GM19395 (cell line): ENCODE data around the gene PIGH.
"Not testable (repeated sequence)": the region's sequence is repeated elsewhere in the genome, so short reads cannot be mapped to it uniquely, and the experiment has no call there.

Experiments used
- ATAC-seq: cut with Tn5 transposase; IDR thresholded peaks from one replicate; pipeline ENCODE4 v1.9.1; 2021; ENCODE audit warnings: mild to moderate bottlenecking, moderate library complexity; ENCODE audit not compliant: unreplicated experiment

Gene PIGH

DNA sequence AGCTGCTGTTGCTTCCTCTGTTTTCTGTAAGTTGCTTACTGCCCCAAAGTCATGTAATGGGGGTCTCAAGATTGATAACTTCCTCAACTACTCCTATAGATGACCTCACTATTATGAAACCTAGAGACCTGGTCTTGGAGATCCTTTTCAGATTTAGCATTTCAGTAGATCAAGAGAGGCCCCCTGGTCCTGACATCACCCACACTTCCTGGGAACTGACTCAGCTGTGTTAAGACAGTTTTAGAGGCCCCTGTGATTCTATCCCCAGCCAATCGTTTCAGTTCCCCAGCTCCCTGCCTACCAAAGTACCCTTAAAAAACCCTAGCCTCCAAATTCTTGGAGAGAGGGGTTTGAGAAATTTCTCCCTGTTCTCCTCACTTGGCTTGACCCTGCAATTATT lies 10.4 kb upstream of the PIGH start:
- ATAC-seq, result no peak

DNA sequence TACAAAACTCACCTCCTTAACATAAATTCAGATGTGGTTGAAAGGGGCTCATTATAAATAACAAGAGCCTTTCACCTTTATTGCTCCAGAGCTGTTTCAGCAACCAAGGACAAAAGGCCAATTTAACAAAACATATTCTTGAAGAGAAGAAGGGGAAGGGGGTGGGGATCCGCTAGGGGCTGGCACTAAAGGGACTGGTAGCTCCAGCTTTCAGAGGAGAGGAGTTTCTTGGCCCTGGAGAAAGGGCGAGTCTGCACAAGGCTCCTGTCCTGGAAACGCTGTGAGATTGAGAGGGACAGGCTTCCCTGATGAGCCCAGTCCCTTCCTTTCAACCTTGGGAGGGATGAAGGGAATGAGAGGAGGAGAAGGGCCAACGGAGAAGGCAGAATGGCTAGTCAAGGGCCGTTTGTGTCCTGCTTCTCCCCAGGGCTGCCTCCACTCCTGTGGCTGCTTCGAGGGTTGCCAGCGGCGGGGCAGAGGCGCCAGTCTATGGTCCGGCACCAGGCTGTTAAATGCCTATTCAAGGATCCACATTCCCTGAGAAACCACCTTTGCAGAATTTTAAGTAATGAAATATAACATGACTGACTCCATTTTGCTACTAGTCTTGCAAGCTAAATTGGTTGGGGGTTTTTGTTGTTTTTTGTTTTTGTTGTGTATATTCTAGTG lies 9.7 kb upstream of the PIGH start:
- ATAC-seq, result no peak

DNA sequence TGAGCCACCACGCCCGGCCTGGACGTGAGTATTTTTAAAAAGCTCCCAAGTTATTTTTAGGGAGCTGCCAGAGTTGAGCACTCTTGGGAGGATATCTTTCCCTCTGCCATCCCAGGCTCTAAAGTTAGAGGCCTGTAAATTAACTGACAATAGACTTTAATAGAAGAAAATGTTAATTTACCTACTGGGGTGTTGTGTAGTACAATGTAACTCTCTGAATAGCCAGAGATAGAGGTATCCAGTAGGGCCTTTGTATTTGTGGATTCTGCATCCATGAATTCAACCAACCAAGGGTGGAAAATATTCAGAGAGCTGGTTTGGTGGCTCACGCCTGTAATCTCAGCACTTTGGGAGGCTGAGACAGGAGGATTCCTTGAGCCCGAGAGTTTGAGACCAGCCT lies 7.6 kb upstream of the PIGH start:
- no peak for ATAC-seq

DNA sequence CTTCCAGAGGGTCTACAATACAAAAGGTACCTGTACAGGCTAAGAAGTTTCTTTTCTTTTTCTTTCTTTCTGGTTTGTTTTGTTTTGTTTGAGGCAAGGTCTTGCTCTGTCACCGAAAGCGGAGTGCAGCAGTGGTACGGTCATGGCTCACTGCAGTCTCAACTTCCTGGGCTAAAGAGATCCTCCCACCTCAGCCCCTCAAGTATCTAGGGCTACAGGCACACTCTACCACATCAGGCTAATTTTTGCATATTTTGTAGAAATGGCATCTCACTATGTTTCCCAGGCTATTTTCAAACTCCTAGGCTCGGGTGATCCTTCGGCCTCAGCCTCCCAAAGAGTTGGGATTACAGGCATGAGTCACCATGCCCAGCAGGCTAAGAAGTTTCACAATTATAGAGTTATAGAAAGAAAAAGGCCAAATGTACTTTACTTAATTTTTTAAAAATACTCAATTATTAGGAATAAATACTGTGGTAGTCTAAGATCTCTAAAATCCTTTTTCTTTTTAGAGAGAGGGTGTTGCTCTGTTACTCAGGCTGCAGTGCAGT lies 3.0 kb upstream of the PIGH start:
- ATAC-seq, result peak; percentile 79

DNA sequence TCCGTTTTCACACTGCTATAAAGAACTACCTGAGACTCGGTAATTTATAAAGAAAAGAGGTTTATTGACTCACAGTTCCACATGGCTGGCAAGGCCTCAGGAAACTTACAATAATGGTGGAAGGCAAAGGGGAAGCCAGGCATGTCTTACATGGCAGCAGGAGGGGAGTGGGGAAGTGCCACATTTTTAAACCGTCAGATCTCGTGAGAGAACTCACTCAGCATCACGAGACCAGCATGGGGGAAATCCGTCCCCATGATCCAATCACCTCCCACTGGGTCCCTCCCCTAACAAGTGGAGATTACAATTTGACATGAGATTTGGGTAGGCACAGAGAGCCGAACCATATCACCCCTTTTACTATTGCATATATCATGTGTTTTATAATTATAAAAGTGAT lies 2.0 kb upstream of the PIGH start:
- no peak for ATAC-seq

DNA sequence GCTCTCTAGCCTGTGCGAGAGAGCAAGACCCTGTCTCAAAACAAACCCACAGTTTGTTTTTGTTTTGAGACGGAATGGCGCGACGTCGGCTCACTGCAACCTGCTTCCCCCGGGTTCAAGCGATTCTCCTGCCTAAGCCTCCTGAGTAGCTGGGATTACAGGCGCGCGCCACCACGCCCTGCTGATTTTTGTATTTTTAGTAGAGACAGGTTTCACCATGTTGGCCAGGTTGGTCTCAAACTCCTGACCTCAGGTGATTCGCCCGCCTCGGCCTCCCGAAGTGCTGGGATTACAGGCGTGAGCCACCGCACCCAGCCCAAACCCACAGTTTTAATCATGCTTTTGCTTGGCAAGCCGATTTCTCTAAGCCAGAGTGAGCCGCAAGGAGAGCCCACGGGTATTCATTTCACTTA lies 500 bp upstream of the PIGH start:
- ATAC-seq, result not testable (repeated sequence)

DNA sequence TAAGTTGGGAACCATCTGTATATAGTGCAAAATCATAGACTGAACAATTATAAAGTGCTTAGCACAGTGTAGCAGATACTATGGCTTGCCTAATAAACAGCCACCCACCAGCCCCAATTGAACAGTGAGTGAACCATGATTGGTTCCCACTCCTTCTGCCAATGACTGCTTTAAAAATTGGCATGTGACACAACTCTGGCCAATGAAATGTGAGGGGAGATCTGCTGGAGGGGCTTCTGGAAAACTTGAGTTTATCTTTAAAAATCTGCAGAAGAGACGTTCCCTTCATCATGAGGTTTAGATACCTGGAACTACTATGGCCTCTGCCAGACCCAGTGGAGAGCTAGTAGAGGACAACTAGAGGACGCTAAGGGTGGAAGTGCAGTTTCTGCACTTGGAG lies 4.7 kb downstream of the PIGH start:
- ATAC-seq, result no peak

DNA sequence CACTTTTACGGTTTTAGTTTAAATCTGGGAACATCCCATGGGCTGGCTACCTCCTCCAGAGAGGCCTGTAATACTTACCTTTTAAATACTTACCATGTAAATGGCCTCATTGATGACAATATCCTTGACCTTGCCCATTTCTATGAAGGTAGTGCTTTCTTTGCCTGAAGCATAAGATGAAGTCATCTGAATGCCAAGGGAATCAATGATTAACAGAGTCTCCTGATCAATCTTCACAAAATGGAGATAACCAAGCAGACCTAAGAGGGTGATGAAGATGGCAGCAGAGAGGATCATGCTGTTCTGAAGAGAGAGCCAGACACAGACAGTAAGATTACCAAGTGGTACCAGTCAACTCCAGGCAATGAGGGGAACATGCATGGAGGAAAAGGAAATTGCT lies 6.4 kb downstream of the PIGH start:
- ATAC-seq, result not testable (repeated sequence)

DNA sequence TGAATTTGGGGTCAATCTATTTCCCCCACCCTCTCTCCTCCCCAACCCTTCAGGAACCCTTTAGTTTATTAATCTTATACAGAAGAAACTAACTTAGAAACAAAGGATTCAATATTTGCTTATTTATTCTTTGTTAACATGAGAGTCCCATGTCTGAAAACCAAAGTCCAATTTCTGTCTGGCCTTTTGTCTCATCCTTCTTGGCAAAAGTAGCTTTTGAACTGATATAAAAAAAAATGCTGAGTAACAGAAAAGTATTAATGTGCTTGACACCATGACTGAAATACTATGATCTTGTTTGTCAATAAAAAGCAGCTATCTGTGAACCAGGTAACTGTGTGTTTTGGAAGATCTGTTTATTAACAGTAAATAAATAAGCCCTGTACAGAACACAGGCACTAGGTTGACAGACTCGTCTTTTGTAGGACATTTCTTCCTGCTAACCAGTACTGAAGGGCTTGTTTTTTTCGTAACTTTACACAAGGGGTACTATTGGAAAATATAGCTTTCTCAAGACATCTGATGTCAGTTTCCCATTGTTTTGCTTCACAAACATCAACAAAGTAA lies 10.8 kb downstream of the PIGH start:
- ATAC-seq, result no peak

DNA sequence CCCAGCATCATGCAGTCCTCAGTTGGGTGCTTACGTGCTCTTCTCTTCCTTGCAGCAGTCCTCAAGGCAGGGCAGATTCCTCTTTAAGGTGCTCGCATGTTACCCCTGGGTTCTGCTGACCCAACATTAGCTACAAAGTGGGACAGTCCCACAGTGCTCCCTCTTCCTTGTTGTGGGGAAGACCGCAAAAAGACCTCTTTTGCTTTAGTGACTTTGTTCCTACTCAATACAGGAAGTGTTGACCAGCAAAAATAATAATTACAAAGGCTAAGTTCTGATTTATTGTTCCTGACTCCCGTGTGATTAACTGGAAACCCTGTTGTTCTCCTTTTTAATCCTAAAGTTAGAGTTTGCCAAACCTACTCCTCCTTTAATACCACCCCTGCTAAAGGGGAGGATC lies 13.7 kb downstream of the PIGH start:
- ATAC-seq, result no peak

DNA sequence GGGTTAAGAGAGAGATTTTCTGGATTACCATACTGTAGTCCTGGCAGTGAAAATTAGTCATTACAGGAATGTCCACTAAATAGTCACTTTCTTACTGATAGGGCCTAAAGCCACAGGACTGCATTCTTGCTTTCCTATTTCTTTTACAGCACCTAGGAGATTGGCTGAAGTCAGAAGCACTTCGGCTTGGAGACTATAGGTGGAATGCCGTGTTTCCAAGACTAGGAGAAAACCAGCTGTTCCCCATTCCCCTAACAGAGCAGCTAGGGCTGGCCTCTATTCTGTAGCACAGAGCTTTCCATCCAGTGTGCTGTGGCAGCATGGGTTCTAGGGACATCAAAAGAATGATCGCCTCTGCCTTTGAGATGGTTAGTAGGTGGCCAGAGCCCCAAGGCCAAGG lies 15.1 kb downstream of the PIGH start:
- ATAC-seq, result no peak

DNA sequence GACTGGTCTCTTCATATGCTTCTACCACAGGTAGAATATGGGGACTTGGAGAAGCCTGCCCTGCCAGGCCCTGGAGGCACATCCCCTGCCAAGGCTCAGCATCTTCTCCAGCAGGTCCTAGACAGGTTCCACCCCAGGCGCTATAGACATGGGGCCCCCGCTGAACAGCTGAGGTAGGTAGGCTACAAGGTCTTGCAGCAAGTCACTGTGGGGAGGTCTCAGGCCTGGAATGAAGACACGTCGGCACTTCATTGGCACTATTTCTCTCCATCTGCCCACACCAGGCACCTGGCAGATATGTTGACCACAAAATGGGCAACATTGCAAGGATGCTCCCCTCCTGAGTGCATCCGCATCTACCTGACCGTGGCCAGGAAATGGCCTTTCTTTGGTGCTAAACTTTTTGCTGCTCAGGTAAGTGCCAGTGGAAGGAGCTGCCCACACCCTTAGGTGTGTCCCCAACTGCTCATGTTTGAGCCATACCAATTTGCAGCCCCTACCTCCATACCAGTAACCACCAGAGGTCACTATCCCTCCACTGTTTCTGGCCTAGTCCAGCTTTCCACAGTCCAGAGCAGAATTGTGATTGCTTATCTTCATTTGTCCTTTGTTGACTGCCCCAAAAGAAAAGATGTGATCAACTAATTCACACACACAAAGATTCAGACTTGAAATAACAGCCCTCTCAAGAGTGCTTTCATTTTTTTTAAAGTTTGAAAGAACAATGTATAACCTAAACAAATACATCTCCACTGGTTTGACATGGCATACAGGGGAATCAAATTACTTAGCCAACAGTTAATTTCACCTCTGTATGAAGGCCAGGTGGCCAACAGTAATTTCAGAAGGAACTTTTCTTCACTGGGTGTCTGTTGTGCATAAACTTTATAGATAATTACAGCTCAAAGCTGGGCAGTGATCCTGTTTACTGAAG lies 16.1 kb downstream of the PIGH start:
- peak; percentile 60 for ATAC-seq

DNA sequence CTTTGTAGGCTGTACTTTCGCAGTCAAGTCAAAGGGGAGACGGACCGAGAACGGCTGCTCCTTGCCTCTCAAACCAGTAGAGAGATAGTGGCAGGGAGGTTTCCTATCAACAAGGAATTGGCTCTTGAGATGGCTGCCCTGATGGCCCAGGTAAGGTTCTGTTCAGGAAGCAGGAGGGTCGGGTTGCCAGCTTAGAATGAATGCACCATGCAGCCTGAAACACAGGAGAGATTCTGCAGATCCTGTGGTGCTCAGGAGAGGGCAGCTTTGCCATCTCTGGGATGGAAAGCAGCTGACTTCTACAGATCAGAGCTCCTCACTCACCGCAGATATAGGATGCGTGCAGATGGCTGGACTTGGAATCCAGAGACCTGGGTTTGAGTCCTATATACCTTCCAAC lies 18.0 kb downstream of the PIGH start:
- ATAC-seq, result no peak

DNA sequence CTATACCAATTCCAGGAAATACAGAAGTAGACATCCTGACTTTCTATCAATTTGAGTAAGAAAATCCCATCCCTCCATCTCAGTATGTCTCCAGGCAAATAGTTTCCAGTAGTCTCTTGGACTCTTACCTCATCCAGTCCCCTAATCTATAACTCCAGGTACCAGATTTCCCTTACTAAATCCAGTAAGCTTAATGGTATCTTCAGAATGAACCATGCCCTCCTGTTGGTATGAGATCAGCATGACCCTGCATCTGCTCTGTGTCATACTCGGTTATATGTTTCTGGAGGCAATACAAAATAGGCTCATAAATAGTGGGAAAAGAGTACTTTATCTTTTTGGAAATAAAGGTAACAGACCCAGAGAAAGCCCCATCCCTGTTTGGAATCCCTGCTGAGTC lies 18.4 kb downstream of the PIGH start:
- ATAC-seq, result no peak

DNA sequence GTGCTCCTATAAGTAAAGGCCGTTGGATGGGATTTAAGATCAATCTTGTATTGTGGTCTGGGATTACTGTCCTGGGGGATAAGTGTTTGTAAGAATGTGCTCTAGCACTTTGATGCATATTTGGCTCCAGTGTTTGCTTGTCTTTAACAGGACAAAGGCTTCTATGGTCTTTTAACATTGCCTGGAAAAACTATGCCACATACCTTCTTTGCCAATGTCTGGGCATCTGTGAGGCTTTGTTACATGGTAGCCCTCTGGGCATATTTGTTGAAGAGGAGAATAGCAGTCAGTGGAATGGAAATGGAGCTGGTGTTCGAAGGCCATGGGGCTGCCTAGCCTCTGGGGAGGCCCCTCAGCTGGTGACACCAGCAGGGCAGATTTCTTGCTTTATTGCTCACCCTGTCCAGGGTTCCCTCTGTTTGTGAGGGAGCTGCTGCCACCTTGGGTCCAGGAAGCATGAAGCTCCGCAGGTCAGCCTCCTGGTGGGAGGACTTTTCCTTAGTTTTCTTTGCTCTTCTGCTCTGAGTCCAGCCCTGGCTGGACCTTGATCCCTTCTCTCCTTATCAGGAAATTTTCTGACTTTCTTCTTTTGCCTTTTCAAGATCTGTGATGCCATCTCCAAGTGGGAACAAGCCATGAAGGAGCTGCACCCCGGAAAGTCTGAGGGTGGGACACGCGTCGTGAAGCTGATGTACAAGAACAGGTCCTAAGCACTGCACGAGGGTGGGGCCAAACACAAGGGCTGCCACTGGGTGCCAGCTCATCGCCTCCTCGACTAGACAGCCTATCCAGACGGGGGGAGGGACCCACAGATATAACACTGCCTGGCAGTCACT lies 19.5 kb downstream of the PIGH start:
- no peak for ATAC-seq

DNA sequence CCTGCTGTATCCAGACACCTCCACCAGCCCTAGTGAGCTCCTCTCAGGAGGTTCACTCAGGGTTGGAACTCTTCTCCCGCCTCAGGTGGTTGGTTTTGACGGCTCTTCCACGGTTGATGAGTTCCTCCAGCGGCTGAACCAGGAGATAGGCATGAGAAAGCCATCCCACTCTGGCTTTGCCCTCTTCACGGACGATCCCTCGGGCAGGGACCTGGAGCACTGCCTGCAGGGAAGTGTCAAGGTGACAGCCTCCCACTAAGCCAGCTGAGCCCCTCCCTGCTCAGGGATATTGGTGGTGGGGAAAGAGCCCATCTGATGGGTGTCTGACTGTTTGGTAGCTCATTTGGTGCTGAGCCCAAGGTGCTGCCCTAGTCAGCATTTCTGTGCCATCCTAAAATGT lies 20.4 kb downstream of the PIGH start:
- ATAC-seq, result no peak

DNA sequence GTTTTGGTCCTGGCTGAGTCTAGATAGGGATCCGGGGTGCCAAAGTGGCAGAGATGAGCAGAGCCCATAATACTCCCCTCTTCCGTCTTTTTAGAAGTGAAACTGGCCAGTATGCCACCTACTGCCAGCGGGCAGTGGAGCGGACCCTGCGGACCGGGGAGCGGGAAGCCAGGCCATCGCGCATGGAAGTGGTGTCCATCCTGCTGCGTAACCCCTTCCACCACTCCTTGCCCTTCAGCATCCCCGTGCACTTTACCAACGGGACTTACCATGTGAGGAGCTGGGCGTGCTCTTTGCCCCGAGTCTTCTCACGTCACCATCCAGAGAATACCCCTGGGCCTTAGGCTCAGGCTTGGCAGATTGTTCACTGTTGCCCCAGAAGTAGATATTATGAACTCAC lies 21.0 kb downstream of the PIGH start:
- no peak for ATAC-seq

DNA sequence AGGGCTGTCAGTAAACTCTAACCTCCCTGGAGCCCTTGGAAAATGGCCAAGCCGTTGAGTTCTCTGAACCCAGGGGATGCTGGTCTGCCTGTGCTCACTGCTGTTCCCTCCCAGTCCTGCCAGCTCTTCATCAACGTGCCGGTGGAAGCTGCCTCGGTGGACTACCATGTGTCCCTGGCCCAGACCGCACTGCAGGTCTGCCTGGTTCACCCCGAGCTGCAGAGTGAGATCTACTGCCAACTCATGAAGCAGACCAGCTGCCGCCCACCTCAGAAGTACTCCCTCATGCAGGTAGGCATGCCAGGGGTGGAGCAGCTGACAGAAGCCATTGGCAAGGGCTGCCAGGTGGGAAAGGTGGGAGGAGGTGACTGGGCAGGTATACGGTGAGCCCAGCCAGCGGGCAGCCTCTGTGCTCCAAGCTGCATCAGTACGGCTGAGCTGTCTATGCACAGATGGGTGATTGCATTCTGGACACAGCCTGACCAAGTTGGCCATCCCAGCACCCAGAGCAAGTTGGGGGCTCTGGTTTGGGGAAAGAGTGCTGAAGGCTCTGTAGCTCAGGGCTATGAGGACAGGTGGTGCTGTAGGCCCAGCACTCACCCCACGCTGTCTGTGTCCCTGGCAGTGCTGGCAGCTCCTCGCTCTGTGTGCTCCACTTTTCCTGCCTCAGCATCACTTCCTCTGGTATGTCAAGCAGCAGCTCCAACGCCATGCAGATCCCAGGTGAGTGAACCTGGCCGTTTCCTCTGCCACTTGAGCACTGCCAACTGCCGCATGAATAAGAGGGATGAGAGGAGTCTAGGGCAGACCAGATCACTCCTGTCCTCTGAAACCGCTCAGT lies 21.9 kb downstream of the PIGH start:
- no peak for ATAC-seq

DNA sequence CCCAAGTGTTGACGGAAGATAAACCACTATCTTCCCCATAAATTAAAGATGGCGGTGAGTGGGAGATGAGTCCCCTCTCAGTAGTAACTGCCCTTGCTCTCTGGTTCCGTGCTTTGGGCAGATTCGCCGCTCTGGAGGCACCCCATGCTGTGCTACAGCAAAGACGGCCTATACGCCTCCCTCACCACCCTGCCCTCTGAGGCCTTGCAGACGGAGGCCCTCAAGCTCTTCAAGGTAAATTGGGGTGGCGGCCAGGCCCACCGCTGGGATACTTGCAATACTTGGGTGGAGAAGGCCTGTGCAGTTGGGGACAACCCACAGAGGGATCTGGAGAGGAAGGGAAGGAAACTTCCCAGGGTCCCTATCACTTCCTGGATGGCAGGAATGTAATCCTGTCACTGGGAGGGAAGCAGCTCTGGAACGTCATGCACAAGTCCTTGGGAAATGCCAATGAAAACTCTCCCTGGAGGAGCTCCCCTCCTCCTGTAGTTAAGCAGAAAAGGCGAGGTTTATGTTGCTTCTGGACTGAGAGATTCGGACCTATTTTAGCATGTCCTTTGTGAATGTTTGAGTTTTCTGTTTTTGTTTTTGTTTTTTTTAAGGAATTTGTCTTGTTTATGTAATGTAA lies 22.8 kb downstream of the PIGH start:
- ATAC-seq, result no peak
